Prostate gland (tissue), 2 donors: ENCODE results near the gene PPP1R2C.

ENCODE experiments used
- POLR2A ChIP-seq: fragments of 450-650 bp; IDR thresholded peaks from one replicate; pipeline ENCODE4 v1.6.1; 2016; ENCODE audit warnings: antibody characterized with exemption, mild to moderate bottlenecking
- TF ChIP-seq, protein P1 (sequence below), 4 experiments: fragments of 200-600 bp in 2 of 4; fragments of 450-650 bp in 2 of 4; sonication (generic) in 2 of 4; IDR thresholded peaks; 1 replicate in 3 of 4; 2 replicates in 1 of 4; pipeline ENCODE4 v1.5.1; 2016 to 2019; ENCODE audit warnings: antibody characterized with exemption in 4 of 4, mild to moderate bottlenecking in 2 of 4, moderate library complexity in 2 of 4

GRCh38 chrX:42824541-42824940 lies 46.6 kb upstream of the PPP1R2C start:
- TF ChIP-seq, protein P1, sequence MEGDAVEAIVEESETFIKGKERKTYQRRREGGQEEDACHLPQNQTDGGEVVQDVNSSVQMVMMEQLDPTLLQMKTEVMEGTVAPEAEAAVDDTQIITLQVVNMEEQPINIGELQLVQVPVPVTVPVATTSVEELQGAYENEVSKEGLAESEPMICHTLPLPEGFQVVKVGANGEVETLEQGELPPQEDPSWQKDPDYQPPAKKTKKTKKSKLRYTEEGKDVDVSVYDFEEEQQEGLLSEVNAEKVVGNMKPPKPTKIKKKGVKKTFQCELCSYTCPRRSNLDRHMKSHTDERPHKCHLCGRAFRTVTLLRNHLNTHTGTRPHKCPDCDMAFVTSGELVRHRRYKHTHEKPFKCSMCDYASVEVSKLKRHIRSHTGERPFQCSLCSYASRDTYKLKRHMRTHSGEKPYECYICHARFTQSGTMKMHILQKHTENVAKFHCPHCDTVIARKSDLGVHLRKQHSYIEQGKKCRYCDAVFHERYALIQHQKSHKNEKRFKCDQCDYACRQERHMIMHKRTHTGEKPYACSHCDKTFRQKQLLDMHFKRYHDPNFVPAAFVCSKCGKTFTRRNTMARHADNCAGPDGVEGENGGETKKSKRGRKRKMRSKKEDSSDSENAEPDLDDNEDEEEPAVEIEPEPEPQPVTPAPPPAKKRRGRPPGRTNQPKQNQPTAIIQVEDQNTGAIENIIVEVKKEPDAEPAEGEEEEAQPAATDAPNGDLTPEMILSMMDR (IDR thresholded peaks at IDR 0.05): no peak
- TF ChIP-seq POLR2A: no peak
